Epithelial cell of proximal tubule (primary cell): ENCODE data around the gene ULBP2. TPM values are rescaled to one million over a fixed set of nuclear protein-coding genes. Genes with fewer than 3 reads are reported as not detected.
"Not testable (repeated sequence)": the region's sequence is repeated elsewhere in the genome, so short reads cannot be mapped to it uniquely, and the experiment has no call there.

Experiments used
- DNase-seq: peaks from one replicate; pipeline ENCODE4 v3.0.0-alpha.2; 2011; ENCODE audit warnings: low read depth
- H3K4me3 ChIP-seq: 2 replicates; pipeline ENCODE4 v1.5.1; 2011; ENCODE audit warnings: low read depth, mild to moderate bottlenecking, low read length
- CTCF ChIP-seq: conservative IDR thresholded peaks from 2 replicates; pipeline ENCODE4 v1.5.1; 2012; ENCODE audit warnings: low read depth, mild to moderate bottlenecking, low read length
- total RNA-seq: library from RNA; depleted of rRNA; stranded (reverse); fragments of >200 nt; gene quantifications from 2 replicates; pipeline ENCODE4 v1.2.3, GENCODE V29; 2015

ULBP2 gene
- total RNA-seq, 1 donor from 2014 or later, result 5.3 TPM

GRCh38 chr6:149918151-149918905 is 23.5 kb upstream of the ULBP2 start:
- DNase-seq, result no peak
- no peak for TF ChIP-seq CTCF

GRCh38 chr6:149919126-149919833 is 22.5 kb upstream of the ULBP2 start:
- DNase-seq, result not testable (repeated sequence)

More at GRCh38 chr6:149918151-149918905, 23.5 kb upstream of the ULBP2 start:
- H3K4me3 ChIP-seq, result no peak overlapping the region

GRCh38 chr6:149919834-149920225 is 22.0 kb upstream of the ULBP2 start:
- no peak for DNase-seq
- H3K4me3 ChIP-seq, result no peak overlapping the region
- no peak for TF ChIP-seq CTCF

More at GRCh38 chr6:149919126-149919833, 22.5 kb upstream of the ULBP2 start:
- H3K4me3 ChIP-seq, result not testable (repeated sequence)

GRCh38 chr6:149921361-149921760 is 20.5 kb upstream of the ULBP2 start:
- no peak for DNase-seq
- TF ChIP-seq CTCF, result no peak
- H3K4me3 ChIP-seq, result no peak overlapping the region

GRCh38 chr6:149922091-149922490 is 19.7 kb upstream of the ULBP2 start:
- H3K4me3 ChIP-seq, DNase-seq: not testable (repeated sequence)

- H3K4me3 ChIP-seq, result peak within 1 kb of the TSS; percentile 64
- no peak for TF ChIP-seq CTCF
- peak; percentile 46 for DNase-seq
Measured at GRCh38 chr6:149922642-149923326, 19.0 kb upstream of the ULBP2 start, which contains the start of gene RAET1G. RAET1G (minus strand) TSS chr6:149923121; CDS start chr6:149923010, 111 bp downstream.

GRCh38 chr6:149923327-149923986 is 18.4 kb upstream of the ULBP2 start:
- TF ChIP-seq CTCF, result no peak
- peak overlapping the region; percentile 64 for H3K4me3 ChIP-seq
- DNase-seq, result no peak
